Fibroblast of skin of left quadriceps (primary cell): Measurements from ENCODE around the gene JPT1.
A peak's percentile ranks its signal among the peaks of the same experiment; 100 is the strongest.
"Not testable (repeated sequence)": the region's sequence is repeated elsewhere in the genome, so short reads cannot be mapped to it uniquely, and the experiment has no call there.

Experiments used
- DNase-seq, 2 experiments: peaks; one replicate each; pipeline ENCODE4 v3.0.0-alpha.2; 2013; ENCODE audit warnings: low read depth in 2 of 2

Gene JPT1

GRCh38 chr17:75130632-75131277 is 23.6 kb downstream of the JPT1 start:
- no peak for DNase-seq

- no peak for DNase-seq
Measured at GRCh38 chr17:75130059-75130631, 24.2 kb downstream of the JPT1 start.

GRCh38 chr17:75129576-75129975 is 24.7 kb downstream of the JPT1 start:
- DNase-seq, result no peak

GRCh38 chr17:75128694-75129505 is 25.4 kb downstream of the JPT1 start:
- no peak for DNase-seq

- DNase-seq, result not testable (repeated sequence)
Measured at GRCh38 chr17:75127936-75128335, 26.4 kb downstream of the JPT1 start.

- DNase-seq, result no peak
Measured at GRCh38 chr17:75126954-75127353, 27.4 kb downstream of the JPT1 start.

GRCh38 chr17:75125984-75126383 is 28.3 kb downstream of the JPT1 start:
- DNase-seq, result no peak

GRCh38 chr17:75124819-75125162 is 29.5 kb downstream of the JPT1 start:
- no peak for DNase-seq

- no peak for DNase-seq
Measured at GRCh38 chr17:75124041-75124818, 30.1 kb downstream of the JPT1 start.

- no peak for DNase-seq
Measured at GRCh38 chr17:75118307-75118706, 36.0 kb downstream of the JPT1 start.

GRCh38 chr17:75116737-75117136 is 37.6 kb downstream of the JPT1 start:
- no peak for DNase-seq

GRCh38 chr17:75115555-75115954 is 38.8 kb downstream of the JPT1 start:
- DNase-seq, result no peak

GRCh38 chr17:75114552-75115314 is 39.6 kb downstream of the JPT1 start:
- no peak for DNase-seq

- peak; percentile 54 to 63 for DNase-seq
Measured at GRCh38 chr17:75113798-75114551, 40.3 kb downstream of the JPT1 start.

- no peak for DNase-seq
Measured at GRCh38 chr17:75111777-75112335, 42.5 kb downstream of the JPT1 start.

GRCh38 chr17:75110234-75110937 is 43.9 kb downstream of the JPT1 start:
- no peak for DNase-seq

GRCh38 chr17:75109407-75110233 is 44.7 kb downstream of the JPT1 start, which contains the start of gene ARMC7:
Gene ARMC7, plus strand, starts transcription at chr17:75109969. Its CDS starts 320 bp downstream, at chr17:75110289.
- DNase-seq, result no peak

GRCh38 chr17:75109046-75109406 is 45.3 kb downstream of the JPT1 start:
- DNase-seq, result no peak

GRCh38 chr17:75108193-75108592 is 46.1 kb downstream of the JPT1 start:
- DNase-seq, result no peak
